ENCODE results near the gene NBPF4. TPM values are rescaled to one million over a fixed set of nuclear protein-coding genes. Genes with fewer than 3 reads are reported as not detected.

The NBPF4 gene
- total RNA-seq, 1 experiment from 2014 or later = not detected

Other genes starting within 250 kb of the NBPF4 start
- 71.5 and 76.9 TPM in 2 replicates for gene SLC25A24, start 43.7 kb downstream of the NBPF4 start, total RNA-seq (2014; rRNA removed)
- gene NBPF6, start 206.3 kb upstream of the NBPF4 start, total RNA-seq (2014; rRNA removed) = not detected in 2 replicates